ENCODE results near the gene SYNE1.

SYNE1 gene

GRCh38 chr6:152309648-152310047 is 327.5 kb downstream of the SYNE1 start:
- no peak overlapping the region for H3K27ac ChIP-seq
- TF ChIP-seq ZFX (IDR thresholded peaks at IDR 0.05) (no peak), CTCF (conservative IDR thresholded peaks at IDR 0.05) (no peak)

- TF ChIP-seq CTCF (conservative IDR thresholded peaks at IDR 0.05) (no peak), ZFX (IDR thresholded peaks at IDR 0.05) (no peak)
- H3K27ac ChIP-seq: no peak overlapping the region
These were observed 328.2 kb downstream of the SYNE1 start for GRCh38 chr6:152309006-152309405.

GRCh38 chr6:152308306-152308705 is 328.9 kb downstream of the SYNE1 start:
- no peak for TF ChIP-seq ZFX (IDR thresholded peaks at IDR 0.05)
- no peak for TF ChIP-seq CTCF (conservative IDR thresholded peaks at IDR 0.05)
- no peak overlapping the region for H3K27ac ChIP-seq

- H3K27ac ChIP-seq: no peak overlapping the region
- no peak for TF ChIP-seq CTCF (conservative IDR thresholded peaks at IDR 0.05)
- TF ChIP-seq ZFX (IDR thresholded peaks at IDR 0.05): no peak
These were observed 331.5 kb downstream of the SYNE1 start for GRCh38 chr6:152305672-152306071.

- peak overlapping the region; percentile 27; the same call in 1 of the 2 replicates for H3K27ac ChIP-seq
- TF ChIP-seq CTCF (conservative IDR thresholded peaks at IDR 0.05) (peak; percentile 68), ZFX (IDR thresholded peaks at IDR 0.05) (no peak)
These were observed 335.2 kb downstream of the SYNE1 start for GRCh38 chr6:152301765-152302568.

GRCh38 chr6:152301021-152301764 is 336.0 kb downstream of the SYNE1 start:
- TF ChIP-seq CTCF (conservative IDR thresholded peaks at IDR 0.05): no peak
- TF ChIP-seq ZFX (IDR thresholded peaks at IDR 0.05): no peak
- H3K27ac ChIP-seq: peak overlapping the region; percentile 27; the same call in 1 of the 2 replicates

- H3K27ac ChIP-seq: no peak overlapping the region
- no peak for TF ChIP-seq ZFX (IDR thresholded peaks at IDR 0.05)
- TF ChIP-seq CTCF (conservative IDR thresholded peaks at IDR 0.05): no peak
These were observed 336.6 kb downstream of the SYNE1 start for GRCh38 chr6:152300517-152300916.

All from C4-2B (cell line).